GM18909 (cell line): ENCODE results near the gene CREB3L2.
"Not testable (repeated sequence)": the region's sequence is repeated elsewhere in the genome, so short reads cannot be mapped to it uniquely, and the experiment has no call there.

Source experiments
- ATAC-seq: cut with Tn5 transposase; IDR thresholded peaks from one replicate; pipeline ENCODE4 v1.9.1; 2021; ENCODE audit warnings: mild to moderate bottlenecking; ENCODE audit not compliant: unreplicated experiment, poor library complexity

CREB3L2 gene

DNA sequence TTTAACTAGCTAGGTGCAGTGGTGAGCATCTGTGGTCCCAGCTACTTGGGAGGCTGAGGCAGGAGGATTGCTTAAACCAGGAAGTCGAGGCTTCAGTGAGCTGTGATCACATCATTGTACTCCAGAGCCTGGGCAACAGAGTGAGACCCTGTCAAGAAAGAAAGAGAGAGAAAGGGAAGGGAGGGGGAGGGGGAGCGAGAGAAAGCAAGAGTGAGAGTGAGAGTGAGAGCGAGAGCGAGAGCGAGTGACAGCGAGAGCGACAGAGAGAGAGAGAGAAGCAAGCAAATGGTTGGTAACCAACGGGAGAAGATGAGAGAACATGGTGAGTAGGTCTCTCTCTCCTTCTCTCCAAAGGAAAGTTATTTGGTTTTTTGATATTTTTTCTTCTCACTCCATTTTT, 85.3 kb downstream of the CREB3L2 start:
- no peak for ATAC-seq

DNA sequence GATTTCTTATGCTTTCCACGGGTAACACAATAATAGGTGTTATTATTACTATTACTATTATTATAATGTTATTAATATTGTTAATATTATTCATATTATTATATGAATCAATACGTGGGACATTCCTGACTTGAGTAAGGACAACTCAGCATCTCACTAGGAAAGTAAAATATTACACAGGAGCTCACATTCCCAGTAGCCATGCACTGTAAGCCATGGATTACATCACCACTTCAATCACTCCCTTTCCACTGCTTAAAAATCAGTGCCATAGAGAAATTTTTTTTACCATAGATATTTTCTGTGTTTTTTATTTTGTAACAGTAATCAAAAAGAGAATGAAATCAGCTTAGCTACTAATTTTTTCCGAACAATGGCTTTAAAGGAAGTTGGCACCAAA, 86.6 kb downstream of the CREB3L2 start:
- no peak for ATAC-seq

DNA sequence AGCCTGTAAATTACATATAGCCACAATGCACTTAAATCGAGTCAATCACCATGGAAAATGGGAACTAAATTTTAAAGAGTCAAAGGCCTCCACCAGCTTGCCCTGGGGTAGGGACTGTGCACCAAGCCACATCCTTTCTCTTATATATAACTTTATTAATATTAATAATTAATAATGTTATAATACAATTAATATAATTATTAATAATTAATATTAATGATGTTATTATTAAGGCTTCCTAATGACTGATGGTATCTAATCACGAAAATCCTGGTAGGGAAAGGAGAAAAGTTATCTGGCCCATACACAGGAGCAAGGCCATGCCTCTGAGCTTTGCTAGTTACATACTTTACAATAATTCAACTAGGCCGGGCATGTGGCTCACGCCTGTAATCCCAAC, 87.9 kb downstream of the CREB3L2 start:
- ATAC-seq, result no peak

DNA sequence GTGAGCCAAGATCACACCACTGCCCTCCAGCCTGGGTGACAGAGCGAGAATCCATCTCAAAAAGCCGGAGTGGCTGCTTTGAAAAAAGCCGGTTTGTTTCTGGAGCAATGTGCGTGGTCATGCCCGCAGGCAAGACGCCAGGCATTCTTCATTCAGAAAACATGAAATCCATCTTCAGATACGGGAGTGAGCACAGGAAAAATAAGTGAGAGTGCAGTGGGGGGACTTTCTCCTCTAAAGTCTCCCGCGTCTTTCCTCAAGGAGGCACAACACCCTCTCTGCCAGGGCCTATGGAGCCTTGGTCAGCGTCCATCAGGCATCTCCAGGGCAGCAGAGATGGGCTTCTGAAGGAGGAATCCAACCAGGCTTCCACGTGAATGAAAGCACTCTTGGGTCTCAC, 92.8 kb downstream of the CREB3L2 start:
- ATAC-seq, result no peak

DNA sequence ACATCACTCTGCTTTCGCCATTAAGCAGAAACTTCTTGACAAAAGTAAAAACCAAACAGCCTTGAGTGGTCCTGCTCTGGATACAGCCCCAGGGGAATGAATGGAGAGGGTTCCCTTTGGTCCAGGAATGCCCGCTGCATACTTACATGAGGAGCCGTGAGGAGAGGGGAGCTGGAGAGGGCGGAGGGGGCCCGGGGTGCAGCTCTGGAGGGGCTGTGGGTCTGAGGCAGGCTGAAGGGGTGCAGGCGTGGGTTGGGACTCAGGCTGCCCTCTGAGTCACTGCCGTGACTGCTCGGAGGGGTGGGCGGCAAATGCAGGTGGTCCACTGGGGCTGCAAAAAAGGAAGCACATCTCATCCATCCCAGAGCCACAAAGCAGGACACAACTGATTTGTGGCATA, 93.8 kb downstream of the CREB3L2 start:
- no peak for ATAC-seq

DNA sequence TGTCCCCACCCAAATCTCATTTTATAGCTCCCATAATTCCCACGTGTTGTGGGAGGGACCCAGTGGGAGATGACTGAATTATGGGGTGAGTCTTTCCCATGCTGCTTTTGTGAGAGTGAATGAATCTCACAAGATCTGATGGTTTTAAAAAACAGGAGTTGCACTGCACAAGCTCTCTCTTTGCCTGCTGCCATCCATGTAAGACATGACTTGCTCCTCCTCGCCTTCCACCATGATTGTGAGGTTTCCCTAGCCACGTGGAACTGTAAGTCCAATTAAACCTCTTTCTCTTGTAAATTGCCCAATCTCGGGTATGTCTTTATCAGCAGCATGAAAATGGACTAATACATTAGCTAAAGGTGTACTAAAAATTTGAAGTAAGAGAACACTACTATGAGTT, 95.2 kb downstream of the CREB3L2 start:
- ATAC-seq, result not testable (repeated sequence)

DNA sequence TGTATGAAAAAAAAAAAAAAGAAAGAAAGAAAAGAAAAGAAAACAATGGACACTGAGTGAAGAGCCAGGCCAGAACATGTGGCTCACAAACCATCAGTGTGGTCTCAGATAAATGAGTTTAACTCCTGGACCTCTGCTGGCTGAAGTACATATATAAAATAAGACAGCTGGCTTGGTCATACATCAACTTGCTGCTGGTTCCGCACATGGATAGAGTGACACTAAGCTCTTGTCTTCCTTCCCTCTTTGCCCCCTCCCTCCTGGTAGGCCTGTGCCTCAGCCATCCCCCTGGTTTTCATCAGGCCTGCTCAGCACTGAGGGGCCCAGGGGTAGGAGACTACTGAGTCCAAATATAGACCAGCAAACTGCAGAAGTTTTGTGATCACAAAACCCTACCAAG, 97.1 kb downstream of the CREB3L2 start:
- ATAC-seq, result no peak

DNA sequence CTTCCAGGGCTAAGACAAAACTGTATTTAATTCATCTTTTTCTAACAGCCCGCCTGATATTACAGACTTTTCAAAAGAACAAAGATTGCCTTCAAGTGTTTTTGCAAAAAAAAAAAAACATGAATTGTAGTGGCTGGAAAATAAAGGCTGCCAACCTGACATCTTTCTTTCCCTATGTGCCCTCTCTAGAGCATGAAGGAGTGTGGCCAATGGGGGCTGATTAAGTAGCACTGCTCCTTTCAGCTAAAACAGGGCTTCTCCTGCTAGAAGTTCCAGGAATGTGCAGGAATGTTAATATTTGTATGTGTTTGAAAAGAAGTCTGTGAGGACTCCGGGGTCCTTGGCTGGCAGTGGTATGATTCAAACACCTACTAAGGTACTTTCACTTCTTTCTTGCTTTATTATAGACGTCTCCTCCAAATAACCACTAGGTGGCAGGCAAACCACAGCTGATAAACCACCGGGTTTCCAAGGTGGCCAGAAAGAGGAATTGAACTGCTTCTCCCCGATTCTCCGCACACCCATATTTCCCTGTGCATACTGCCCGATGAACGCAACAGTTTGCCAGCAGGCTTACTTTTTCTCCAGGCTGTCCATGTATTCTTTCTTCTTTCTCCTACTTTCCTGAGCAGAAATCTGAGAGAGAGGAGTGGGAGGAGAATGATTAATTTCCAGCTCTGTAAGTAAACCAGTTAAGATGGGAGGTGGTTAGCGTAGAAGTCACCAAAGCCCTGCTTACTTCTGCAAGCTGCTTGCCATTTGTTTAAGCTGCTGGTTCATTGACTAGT, 98.3 kb downstream of the CREB3L2 start:
- peak; percentile 70 for ATAC-seq

DNA sequence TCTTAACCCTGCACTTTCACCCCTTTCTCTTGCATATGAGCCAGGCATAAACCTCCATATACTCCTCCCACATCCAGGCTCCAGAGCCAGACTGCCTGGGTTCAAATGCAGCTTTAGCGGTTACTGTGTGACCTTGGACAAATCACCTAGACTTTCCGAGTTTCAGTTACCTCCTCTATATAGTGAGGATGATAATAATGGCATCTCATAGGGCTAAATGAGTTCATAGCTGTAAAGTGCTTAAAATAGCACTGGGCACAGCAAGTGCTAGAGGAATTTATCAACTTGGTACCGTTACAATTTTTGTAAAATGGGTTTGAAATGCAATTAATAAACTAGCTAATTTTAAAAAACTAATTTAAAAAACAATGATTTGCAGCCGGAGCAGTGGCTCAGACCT, 101.7 kb downstream of the CREB3L2 start:
- no peak for ATAC-seq

DNA sequence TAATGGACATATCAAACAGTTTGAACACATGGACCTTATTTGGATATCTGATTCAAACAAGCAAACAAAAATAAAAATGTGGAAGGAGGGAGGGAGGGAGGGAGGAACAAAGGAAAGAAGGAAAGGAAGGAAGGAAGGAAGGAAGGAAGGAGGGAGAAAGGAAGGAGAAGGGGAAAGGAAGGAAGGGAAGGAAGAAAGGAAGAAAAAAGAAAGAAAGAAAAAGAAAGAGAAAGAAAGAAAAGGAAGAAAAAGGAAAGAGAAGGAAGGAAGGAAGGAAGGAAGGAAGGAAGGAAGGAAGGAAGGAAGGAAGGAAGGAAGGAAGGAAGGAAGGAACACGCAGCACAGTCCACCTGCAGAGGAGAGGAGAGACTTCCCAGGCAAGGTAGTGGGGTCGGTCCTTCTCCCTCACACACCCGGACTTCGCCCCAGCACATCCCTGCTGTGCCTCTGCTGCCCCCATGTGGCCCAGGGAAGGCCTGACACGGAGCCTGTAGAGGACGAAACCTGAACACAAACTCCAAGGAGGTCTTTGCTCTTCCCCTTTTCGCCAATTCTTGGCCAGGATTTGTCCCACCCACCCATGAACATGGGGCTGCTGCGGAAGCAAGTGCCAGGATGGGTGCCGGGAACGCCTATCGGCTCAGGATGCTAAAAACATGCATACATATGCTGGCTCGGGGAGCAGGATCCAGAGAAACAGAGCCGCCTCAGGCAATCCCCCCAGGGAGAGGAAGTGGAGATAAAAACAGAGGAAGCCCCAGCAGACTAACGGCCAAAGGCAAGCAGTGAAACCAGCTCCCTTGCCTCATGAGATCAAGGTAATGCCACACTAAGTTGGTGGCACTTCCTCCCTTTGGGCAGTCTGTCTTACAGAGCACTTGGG, 102.8 kb downstream of the CREB3L2 start:
- peak; percentile 75 for ATAC-seq

DNA sequence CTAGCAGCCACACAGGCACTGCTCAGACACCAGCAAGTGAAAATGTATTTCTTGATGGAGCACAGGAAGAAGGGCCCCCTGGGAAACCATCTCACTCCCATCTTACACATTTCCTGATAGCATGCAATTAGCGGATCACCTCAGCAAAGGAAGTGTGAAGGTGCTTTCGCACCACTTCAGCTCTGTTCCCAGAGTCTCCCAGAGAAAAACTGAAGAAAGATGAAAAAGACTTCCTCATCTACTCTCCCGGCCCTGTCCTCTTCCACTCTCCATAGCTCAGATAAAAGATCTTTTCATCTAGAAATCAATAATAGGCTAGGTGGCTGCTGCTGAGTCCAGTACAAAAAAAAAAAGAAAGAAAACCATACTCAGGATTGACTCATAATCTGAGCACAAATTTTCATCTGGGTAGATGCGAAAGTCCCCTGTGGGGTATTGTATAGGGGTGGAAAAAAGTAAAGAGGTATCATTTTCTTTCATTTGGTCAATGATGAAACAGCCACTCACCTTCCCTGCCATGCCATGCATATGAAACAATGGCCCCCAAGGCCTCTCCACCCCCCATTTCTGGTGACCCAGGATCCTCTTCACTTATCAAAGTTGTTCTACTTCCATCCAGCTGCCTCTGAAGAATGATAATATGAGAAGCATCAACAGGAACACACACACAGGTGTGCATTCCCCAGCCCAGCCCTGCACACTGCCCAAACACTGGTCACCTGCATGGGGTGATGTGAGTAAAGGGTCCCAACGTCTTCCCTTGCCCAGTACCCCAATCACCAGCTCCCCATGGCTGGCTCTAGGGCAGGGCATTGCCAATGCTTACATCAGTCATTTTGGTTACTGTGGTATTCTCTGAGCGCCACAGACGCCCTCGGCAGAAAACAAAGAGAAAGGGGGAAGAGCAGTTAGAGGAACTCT, 106.3 kb downstream of the CREB3L2 start:
- ATAC-seq, result peak; percentile 78

DNA sequence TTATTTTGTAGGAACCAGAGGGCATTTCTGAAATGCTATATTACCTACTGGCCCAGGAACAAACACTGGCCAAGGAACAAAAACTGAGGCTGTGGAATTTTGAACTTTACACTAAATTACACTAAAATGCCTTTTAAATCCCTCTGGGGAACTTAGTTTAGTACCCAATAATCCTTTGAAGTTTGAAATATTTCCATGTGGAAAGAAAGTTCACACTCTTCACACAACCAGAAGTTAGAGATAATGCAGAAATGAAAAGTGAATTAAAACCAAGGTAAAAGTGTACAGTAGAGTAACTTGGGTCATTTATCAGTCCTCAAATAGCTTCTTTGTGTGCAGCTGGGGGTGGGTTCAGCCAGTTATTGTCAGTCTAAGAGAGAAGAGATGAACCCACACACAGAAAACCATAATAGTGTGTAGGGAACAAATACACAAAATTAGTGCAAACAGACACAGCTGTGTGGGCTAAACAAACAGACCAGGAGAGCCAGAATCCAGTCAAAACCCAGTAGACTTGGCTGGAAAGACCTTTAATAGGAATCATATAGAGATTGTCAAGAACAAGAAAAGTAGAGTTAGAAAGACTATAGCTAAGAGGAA, 108.6 kb downstream of the CREB3L2 start:
- ATAC-seq, result no peak

DNA sequence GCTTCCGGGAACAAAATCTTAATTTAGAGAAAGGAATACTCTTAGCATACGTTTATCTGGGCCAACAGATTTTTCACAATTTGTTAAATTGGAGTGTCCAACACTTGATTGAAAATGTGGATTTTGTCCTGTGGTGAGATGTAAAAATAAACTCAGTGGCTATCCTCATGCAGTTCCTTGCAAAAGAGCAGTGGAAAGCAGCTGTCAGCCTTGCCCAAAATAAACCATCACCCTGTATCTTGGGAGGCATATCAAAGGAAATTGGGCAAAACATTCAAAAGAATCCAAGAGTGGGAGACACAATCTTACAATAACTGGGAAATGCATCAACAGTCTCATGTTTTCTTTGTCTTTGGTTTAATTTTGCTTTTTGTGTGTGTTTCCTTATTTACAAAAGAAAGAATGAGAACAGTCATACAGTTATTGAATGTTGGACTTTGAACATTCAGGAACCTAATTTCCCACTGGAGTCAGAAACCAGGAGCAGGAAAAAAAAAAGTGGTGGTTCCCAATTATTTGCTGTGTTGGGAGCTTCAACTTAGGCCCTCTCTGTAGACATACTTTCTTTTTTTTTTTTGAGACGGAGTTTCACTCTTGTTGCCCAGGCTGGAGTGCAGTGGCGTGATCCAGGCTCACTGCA, 110.8 kb downstream of the CREB3L2 start:
- ATAC-seq, result no peak

DNA sequence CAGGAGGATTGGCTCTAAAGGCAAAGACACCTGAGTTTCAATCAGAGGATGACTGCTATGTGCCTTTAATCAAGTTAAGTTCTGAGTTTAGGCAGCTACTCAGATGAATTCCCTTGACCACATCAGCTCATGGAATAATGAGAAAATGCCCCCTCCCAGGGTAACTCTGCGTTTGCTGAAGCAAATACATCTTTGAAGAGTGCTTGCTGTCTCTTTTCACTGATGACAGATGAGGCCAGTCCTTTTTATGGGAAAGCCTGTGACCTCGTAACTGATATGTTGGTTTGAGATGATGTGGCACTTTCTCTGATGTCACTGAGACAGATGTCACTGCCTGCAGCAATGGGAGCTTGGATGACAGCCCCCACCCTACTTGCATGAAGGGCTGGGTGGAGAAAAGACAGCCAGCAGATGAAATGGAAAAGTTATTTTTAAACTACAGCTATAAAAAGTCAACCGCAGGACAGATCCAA, 111.4 kb downstream of the CREB3L2 start:
- ATAC-seq, result no peak

DNA sequence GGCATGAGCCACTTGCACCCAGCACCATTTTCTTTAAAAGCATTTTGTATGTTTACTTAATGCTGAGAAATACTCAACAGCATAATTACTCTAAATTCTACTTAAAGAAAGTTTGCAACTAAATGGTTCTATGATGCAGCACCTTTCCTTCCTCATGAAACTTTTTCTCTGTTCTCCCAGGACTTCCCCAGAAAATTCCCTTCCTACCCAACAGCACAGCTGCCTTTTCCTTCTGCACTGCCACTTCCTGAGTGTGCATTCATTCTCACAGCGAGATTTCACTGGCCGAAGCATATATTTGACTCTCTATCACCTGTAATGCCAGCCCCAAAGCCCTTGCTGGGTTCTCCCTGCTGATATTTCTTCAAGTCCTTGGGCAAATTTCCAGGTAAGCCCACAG, 113.6 kb downstream of the CREB3L2 start:
- ATAC-seq, result no peak

DNA sequence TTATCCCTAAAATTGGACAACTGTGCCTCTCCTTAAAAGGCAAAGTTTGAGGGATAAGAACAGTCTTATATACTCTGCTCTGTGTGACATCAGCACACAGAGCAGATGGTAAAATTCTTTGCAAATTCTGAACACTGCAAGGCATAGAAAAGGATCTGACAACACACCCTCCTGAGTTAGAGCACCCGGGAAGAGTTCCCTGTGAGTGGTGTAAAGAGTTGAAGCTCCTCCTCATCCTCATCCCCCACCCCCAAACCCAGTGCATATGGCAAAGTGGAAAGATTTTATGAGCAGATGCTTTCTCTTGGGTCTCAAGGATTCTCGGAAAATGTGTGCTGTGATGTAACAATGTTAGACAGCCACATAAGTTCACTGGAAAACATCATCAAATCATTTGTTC, 115.1 kb downstream of the CREB3L2 start:
- no peak for ATAC-seq

DNA sequence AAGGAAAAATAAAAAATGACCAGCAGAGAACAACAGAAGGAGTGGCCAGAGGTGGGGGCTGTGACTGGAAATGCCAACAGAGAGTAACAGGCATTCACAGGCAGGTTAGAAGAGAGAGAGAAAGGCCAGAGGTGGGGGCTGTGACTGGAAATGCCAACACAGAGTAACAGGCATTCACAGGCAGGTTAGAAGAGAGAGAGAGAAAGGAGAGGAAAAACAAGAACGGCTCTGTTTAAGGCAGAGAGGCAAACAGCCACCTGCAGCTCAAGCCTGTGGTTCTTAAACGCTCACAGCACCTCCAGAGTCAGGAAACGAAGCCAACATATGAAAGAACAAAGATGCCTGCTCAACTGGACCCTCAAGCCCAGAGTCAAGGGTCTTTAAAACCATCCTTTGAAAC, 115.6 kb downstream of the CREB3L2 start:
- ATAC-seq, result no peak

DNA sequence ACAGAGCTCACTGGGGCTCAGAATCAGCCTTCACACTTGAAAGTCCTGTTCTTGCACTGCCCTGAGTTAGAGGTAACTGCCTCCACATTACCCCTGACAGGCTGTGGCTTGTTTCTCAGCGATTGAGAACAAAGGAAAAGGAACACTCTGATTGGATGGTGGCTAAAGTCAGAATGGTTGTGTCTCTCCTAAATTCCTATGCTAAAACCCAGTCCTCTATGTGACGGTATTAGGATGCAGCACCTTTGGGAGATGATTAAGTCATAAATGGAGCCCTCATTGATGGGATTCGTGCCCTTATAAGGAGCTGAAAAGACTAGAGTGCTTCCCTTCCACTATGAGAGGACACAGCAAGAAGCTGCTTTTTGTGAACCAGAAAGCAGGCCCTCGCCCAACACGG, 116.2 kb downstream of the CREB3L2 start:
- ATAC-seq, result no peak

DNA sequence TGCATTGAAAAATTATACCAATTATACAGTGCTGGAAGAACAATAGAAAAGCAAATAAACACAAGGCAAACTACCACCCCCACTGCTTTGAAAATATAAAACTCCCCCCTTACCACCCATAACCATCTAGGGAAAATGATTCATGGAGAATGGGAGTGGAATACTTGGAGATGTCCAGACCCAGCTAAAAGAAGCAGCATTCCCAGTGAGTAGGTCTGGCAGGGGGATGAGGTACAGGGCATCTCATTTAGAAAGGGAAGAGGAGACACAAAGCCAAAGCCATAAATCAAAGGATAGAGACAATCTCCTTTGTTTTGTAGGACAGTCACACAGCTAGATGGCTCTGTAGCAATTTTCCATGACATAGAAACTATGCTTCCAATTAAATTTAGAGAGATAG, 119.1 kb downstream of the CREB3L2 start:
- no peak for ATAC-seq

DNA sequence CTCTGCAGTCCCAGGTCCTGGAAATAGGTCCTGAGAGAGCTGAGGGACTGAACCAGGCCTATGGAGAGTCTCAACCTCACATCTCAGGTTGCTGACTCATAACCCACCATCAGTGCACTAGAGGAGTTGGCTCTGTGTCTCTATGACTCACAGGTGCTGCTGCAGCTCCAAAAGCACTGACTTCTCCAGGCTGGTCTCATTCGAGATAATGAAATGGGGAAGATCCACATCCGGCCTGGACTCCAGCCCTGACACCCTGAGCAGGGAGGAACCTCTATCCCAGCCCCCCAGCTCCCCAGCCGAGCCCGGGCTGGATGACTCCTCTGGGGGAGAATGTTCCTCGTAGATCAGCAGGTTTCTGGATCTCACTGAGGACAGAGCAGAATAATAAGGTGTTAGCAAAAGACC, 119.6 kb downstream of the CREB3L2 start:
- peak; percentile 93 for ATAC-seq
